Anterior cingulate cortex (tissue), 58 donors: ENCODE results near the gene RAF1.
"Not testable (repeated sequence)": the region's sequence is repeated elsewhere in the genome, so short reads cannot be mapped to it uniquely, and the experiment has no call there.

Source experiments
- DNase-seq, 58 donors: peaks; one replicate each; lab custom pipeline; 2025; lab: John Stamatoyannopoulos, UW

Gene RAF1

DNA sequence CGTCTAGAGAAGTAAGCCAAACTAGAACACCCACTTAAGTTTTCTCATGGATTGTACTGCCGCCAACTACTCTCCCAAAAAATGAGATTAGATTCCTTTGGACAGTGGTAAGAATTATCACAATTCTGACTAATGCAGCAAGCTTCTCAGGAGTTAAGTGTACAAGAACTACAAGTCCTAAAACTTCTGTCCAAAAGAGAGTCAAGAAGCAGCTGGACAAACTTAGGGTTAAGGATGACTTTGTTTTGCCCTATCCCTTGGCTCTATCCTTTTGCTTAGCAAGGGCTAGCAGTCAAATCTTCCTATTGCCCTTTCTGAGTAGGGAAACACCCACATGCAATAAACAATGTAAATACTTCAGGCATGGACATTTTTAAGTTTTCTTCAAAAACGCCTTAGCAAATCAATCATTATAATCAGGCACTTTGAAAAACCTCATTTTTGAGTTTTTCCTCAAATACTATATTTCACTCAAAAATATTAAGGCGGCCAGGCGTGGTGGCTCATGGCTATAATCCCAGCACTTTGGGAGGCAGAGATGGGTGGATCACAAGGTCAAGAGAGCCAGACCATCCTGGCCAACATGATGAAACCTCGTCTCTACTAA is 19.5 kb downstream of the RAF1 start:
- no peak for DNase-seq

GRCh38 chr3:12643724-12644123 is 20.2 kb downstream of the RAF1 start:
- no peak for DNase-seq

GRCh38 chr3:12643010-12643380 is 20.9 kb downstream of the RAF1 start:
- no peak for DNase-seq

- not testable (repeated sequence) for DNase-seq
These were observed 23.1 kb downstream of the RAF1 start for GRCh38 chr3:12640853-12641252.

DNA sequence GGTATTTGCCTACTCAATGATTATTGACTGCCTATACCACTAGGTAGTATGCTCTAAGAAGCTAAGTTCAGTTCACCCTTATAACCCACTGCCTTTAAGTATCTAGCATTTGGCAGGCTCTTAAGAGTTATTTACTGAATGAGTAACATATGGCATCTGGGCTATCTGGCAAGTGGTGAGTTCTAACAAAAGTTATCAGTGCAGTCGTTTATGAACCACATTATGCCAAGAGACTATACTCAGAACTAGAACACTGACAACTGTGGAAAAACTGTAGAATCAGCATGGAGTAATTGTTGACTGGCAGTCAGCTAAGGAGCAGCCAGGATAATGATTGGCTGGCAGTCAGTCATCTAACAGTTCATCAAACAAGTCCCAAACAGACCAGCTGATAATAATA is 25.8 kb downstream of the RAF1 start:
- DNase-seq = peak in 1 of 58 donors; percentile 0

GRCh38 chr3:12633108-12633507 is 30.8 kb downstream of the RAF1 start:
- no peak for DNase-seq

- DNase-seq = no peak
These were observed 31.4 kb downstream of the RAF1 start for GRCh38 chr3:12632523-12632922.

- DNase-seq = not testable (repeated sequence)
These were observed 33.1 kb downstream of the RAF1 start for GRCh38 chr3:12630843-12631242.

GRCh38 chr3:12630292-12630691 is 33.6 kb downstream of the RAF1 start:
- DNase-seq = no peak

DNA sequence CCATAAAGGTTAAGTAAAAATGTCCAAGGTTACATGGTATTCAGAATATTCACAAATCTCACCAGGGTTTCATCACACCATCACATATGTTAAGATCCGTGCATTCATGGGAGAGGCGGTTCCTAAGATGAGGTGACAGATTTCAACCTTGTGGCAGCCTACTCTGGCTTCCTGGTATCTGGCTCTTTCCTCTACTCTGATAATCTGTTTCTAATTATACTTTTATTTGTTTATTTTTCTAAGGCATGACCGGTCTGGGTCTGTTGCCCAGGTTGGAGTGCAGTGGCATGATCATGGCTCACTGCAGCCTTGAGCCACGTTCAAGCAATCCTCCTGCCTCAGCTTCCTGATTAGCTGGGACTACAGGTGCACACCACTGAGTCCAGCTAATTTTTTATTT is 34.4 kb downstream of the RAF1 start:
- no peak for DNase-seq

- no peak for DNase-seq
These were observed 35.1 kb downstream of the RAF1 start for GRCh38 chr3:12628813-12629212.

DNA sequence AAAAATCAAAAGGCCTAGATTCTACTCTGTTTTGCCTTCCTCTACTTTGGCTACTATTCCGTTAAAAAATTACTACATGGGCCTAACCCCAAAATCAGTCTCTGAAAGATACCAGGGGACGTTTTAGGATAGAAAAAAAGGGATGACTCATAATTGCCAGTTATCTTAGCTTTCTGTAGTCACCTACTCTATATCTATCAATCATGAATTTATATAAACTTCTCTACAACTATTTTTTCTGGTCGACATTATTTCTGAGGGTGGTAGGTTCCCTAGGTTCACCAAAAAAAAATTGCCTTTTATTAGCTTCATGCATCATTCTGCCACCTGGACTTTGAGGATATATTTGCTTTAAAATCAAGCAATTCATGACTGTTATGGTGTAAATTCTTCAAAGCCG is 36.5 kb downstream of the RAF1 start:
- DNase-seq = no peak

DNA sequence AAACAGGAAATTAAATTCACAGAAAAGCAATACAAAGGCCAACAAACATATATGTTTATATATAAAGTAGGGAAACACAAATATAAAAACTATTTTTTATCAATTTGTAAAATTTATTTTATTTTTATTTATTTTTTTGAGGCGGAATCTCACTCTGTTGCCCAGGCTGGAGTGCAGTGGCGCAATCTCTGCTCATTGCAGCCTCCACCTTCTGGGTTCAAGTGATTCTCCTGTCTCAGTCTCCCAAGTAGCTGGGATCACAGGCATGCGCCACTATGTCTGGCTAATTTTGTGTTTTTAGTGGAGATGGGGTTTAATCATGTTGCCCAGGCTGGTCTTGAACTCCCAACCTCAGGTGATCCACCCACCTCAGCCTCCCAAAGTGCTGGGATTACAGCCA is 39.0 kb downstream of the RAF1 start:
- DNase-seq = not testable (repeated sequence)

- no peak for DNase-seq
These were observed 39.9 kb downstream of the RAF1 start for GRCh38 chr3:12624056-12624455.

- no peak for DNase-seq
These were observed 41.6 kb downstream of the RAF1 start for GRCh38 chr3:12622335-12622734.

GRCh38 chr3:12620729-12621128 is 43.2 kb downstream of the RAF1 start:
- DNase-seq = no peak

DNA sequence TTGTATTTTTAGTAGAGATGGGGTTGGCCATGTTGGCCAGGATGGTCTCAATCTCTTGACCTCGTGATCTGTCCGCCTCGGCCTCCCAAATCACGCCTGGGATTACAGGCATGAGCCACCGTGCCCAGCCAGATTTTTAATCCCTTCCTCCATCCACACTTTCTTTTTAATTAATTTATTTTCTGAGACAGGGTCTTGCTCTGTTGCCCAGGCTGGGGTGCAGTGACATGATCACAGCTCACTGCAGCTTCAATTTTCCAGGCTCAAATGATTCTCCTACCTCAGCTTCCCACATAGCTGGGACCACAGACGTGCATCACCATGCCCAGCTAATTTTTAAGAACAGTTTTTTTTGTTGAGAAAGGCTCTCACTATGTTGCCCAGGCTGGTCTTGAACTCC is 43.6 kb downstream of the RAF1 start:
- DNase-seq = no peak

DNA sequence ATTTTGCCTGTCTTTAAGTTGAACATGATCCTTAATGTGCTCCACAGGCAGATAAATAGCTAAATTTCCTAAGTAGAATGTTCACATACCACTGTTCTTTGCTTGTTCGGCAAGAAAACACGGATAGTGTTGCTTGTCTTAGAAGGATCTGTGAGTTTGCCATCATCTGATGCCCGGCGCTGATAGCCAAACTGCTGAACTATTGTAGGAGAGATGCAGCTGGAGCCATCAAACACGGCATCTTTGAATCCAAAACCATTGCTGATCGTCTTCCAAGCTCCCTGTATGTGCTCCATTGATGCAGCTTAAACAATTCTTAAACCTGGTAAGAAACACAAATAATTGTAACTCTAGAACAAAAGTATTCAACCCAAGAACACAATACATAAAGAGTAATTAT is 45.5 kb downstream of the RAF1 start:
- peak in 8 of 58 donors; percentile 2 to 19 (median 7) for DNase-seq

GRCh38 chr3:12615266-12615665 is 48.7 kb downstream of the RAF1 start:
- DNase-seq = no peak

DNA sequence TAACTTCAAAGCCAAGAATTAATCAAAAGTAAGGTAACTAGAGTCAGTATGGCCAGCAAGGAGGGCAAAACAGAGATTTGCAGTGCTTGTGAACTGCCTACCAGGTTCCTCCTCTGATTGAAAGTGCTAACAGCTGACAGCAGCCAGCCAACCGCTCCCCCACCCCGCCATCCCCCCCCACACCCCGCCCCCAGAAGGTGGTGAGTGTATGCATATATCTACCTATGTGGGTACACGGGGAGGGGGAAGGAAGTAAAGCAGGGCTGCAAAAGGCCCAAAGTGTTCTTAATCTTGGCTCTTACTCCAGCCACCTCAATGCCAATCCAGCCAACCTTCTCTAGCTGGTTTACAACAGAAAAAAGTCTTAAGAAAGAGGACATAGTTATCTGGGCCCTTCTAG is 50.7 kb downstream of the RAF1 start:
- DNase-seq = no peak

- no peak for DNase-seq
These were observed 51.2 kb downstream of the RAF1 start for GRCh38 chr3:12612514-12613226.

- no peak for DNase-seq
These were observed 52.8 kb downstream of the RAF1 start for GRCh38 chr3:12611117-12611516.

- no peak for DNase-seq
These were observed 55.5 kb downstream of the RAF1 start for GRCh38 chr3:12608376-12608775.
